ENCODE data around the gene SORT1. TPM values are rescaled to one million over a fixed set of nuclear protein-coding genes. Genes with fewer than 3 reads are reported as not detected.

The SORT1 gene
- total RNA-seq, 2 donors from 2014 or later: 225 to 231 TPM

DNA sequence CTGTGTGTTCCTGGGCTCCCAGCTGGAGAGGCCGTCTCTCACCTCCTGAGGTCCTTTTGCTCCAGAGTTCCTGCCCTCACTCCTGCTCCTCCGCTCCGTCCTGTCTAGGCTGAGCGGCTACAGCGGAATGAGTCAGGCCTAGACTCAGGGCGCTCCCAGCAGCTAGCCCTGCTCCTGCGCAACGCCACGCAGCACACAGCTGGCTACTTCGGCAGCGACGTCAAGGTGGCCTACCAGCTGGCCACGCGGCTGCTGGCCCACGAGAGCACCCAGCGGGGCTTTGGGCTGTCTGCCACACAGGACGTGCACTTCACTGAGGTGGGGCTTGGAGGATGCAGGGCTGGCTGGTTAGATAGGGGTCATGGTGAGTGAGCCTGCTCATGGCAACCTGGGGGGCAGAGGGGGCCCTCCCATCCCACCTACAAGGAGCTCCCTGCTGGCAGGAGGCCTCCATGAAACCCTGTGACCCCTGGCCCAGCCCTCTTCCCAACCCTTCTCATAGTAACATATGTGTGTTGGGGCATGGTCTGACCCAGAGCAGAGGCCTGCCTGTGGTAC is 129.9 kb downstream of the SORT1 start:
- Histone ChIP-seq H3K9me3 (no peaks in the 10 kb centered on the region), H3K4me3 (no peak overlapping the region), H3K36me3 (no peaks in the 10 kb centered on the region), H3K4me1 (ENCODE audit: control insufficient read depth in 1 of 2, low read depth in 2 of 2) (no peaks in the 10 kb centered on the region), H3K27me3 (replicated peaks; ENCODE audit: insufficient read depth) (no peaks in the 10 kb centered on the region), H3K27ac (no peak overlapping the region)
- TF ChIP-seq, protein P1, sequence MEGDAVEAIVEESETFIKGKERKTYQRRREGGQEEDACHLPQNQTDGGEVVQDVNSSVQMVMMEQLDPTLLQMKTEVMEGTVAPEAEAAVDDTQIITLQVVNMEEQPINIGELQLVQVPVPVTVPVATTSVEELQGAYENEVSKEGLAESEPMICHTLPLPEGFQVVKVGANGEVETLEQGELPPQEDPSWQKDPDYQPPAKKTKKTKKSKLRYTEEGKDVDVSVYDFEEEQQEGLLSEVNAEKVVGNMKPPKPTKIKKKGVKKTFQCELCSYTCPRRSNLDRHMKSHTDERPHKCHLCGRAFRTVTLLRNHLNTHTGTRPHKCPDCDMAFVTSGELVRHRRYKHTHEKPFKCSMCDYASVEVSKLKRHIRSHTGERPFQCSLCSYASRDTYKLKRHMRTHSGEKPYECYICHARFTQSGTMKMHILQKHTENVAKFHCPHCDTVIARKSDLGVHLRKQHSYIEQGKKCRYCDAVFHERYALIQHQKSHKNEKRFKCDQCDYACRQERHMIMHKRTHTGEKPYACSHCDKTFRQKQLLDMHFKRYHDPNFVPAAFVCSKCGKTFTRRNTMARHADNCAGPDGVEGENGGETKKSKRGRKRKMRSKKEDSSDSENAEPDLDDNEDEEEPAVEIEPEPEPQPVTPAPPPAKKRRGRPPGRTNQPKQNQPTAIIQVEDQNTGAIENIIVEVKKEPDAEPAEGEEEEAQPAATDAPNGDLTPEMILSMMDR (IDR thresholded peaks at IDR 0.05): no peak
- no peak for DNase-seq (ENCODE audit: low spot score)
- ATAC-seq (ENCODE audit: insufficient number of reproducible peaks, low FRiP score, low read depth): no peak

DNA sequence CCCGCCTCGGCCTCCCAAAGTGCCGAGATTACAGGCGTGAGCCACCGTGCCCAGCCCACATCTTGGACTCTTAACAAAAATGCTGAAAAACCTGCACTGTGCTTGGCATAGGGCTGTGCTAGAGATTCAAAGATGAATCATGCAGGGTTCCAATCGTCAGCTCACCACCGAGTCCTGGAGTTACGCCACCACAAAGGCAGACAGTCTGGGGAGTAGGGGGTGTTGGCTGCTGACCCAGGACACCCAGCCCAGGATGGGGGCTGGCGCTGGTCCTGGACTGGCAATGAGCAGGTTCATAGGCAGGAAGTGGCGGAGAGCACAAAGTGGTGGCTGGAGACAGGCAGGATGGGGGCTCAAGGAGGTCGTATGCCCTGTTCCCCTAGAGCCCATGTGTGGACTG is 130.8 kb downstream of the SORT1 start:
- TF ChIP-seq, protein P1 (IDR thresholded peaks at IDR 0.05): no peak
- Histone ChIP-seq H3K9me3 (no peaks in the 10 kb centered on the region), H3K4me1 (ENCODE audit: control insufficient read depth in 1 of 2, low read depth in 2 of 2) (no peaks in the 10 kb centered on the region), H3K27me3 (replicated peaks; ENCODE audit: insufficient read depth) (no peaks in the 10 kb centered on the region), H3K27ac (no peak overlapping the region), H3K4me3 (no peak overlapping the region), H3K36me3 (no peaks in the 10 kb centered on the region)
- no peak for DNase-seq (ENCODE audit: low spot score)
- ATAC-seq (ENCODE audit: insufficient number of reproducible peaks, low FRiP score, low read depth): no peak

DNA sequence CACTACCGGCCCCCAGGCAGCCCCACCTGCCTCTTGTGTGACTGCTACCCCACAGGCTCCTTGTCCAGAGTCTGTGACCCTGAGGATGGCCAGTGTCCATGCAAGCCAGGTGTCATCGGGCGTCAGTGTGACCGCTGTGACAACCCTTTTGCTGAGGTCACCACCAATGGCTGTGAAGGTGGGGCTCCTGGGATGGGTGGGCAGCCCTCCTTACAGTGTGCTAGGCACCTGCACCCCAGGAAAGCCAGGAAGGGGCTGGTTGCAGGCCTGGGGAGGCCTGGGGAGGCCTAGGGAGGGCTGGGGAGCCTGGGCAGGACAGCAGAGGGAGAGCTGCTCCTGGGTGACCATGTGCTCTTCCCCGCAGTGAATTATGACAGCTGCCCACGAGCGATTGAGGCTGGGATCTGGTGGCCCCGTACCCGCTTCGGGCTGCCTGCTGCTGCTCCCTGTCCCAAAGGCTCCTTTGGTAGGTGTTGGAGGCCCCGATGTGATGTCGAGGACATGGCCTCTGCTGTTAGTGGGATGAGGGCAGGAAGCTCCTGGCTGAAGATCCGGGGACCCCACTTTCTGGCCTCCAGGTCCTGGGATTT is 131.9 kb downstream of the SORT1 start:
- Histone ChIP-seq H3K4me3 (no peak overlapping the region), H3K27ac (no peak overlapping the region), H3K4me1 (ENCODE audit: control insufficient read depth in 1 of 2, low read depth in 2 of 2) (no peaks in the 10 kb centered on the region), H3K27me3 (replicated peaks; ENCODE audit: insufficient read depth) (no peaks in the 10 kb centered on the region), H3K36me3 (no peaks in the 10 kb centered on the region), H3K9me3 (no peaks in the 10 kb centered on the region)
- ATAC-seq (ENCODE audit: insufficient number of reproducible peaks, low FRiP score, low read depth) (no peak), DNase-seq (ENCODE audit: low spot score) (no peak)
- TF ChIP-seq, protein P1 (IDR thresholded peaks at IDR 0.05): no peak

DNA sequence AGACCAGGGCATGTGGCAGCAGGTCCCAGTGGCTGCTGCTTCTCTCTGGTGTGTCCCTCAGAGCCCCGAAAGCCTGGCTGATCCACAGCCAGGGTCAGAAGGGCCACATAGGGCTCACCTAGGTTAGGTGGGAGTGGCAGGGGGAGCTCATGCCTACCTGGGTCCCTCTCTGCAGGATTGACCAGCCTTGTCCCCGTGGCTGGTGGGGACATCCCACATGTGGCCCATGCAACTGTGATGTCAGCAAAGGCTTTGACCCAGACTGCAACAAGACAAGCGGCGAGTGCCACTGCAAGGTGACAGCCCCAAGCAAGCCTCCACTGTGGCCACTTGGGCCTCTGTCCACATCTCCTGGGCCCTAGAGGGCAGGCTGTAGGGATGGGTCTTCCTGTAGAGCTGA is 132.7 kb downstream of the SORT1 start:
- H3K27me3 ChIP-seq (replicated peaks; ENCODE audit: insufficient read depth): no peaks in the 10 kb centered on the region
- DNase-seq (ENCODE audit: low spot score) (no peak), ATAC-seq (ENCODE audit: insufficient number of reproducible peaks, low FRiP score, low read depth) (no peak)
- H3K4me3 ChIP-seq: no peak overlapping the region
- TF ChIP-seq, protein P1 (IDR thresholded peaks at IDR 0.05): no peak
- H3K9me3 ChIP-seq: no peaks in the 10 kb centered on the region
- no peaks in the 10 kb centered on the region for H3K4me1 ChIP-seq (ENCODE audit: control insufficient read depth in 1 of 2, low read depth in 2 of 2)
- no peaks in the 10 kb centered on the region for H3K36me3 ChIP-seq
- no peak overlapping the region for H3K27ac ChIP-seq

DNA sequence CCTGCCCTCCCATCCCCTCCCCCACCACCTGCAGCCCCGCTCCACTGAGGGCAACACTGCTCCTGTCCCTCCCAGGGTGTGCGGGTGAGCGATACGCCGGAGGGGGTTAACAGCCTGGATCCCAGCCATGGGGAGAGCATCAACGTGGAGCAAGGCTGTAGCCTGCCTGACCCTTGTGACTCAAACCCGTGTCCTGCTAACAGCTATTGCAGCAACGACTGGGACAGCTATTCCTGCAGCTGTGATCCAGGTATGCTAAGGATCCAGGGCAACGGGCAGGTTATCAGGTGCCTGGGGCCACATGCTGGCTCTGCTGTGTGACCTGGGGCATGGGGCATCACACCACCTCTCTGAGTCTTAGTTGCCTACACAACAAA is 133.4 kb downstream of the SORT1 start:
- H3K4me3 ChIP-seq: no peak overlapping the region
- H3K9me3 ChIP-seq: no peaks in the 10 kb centered on the region
- TF ChIP-seq, protein P1 (IDR thresholded peaks at IDR 0.05): no peak
- H3K4me1 ChIP-seq (ENCODE audit: control insufficient read depth in 1 of 2, low read depth in 2 of 2): no peaks in the 10 kb centered on the region
- no peaks in the 10 kb centered on the region for H3K27me3 ChIP-seq (replicated peaks; ENCODE audit: insufficient read depth)
- no peaks in the 10 kb centered on the region for H3K36me3 ChIP-seq
- no peak overlapping the region for H3K27ac ChIP-seq
- ATAC-seq (ENCODE audit: insufficient number of reproducible peaks, low FRiP score, low read depth): no peak
- DNase-seq (ENCODE audit: low spot score): no peak

Measured in thoracic aorta (tissue), 2 donors.